Panc1 (cell line): ENCODE measurements around the gene CCT5. TPM values are rescaled to one million over a fixed set of nuclear protein-coding genes. Genes with fewer than 3 reads are reported as not detected.

ENCODE experiments used
- ATAC-seq: fragments of 200-7000 bp; cut with Tn5 transposase; 2 replicates; pipeline ENCODE4 v1.9.1; 2020; ENCODE audit warnings: mild to moderate bottlenecking, moderate library complexity
- Bru-seq: library from RNA; stranded (reverse); fragments of 400-500 nt; gene quantifications from one replicate; lab custom pipeline; 2021; lab: Mats Ljungman, UMichigan
- BruChase-seq, 2 experiments: library from RNA; stranded (reverse); fragments of 400-500 nt; gene quantifications; one replicate each; lab custom pipeline; 2021; lab: Mats Ljungman, UMichigan
- BruUV-seq: library from RNA; stranded (reverse); fragments of 400-500 nt; replicated peaks from 2 replicates; lab custom pipeline; 2021; lab: Mats Ljungman, UMichigan
- CTCF ChIA-PET: fragments of 300-600 bp; sonication (Branson Sonifier 250); formaldehyde crosslinking; loops from one replicate; lab custom pipeline; 2022; ENCODE audit warnings: antibody characterized with exemption; lab: Charles Lee
- POLR2A ChIA-PET: fragments of 300-600 bp; sonication (Branson Sonifier 250); formaldehyde crosslinking; loops from one replicate; lab custom pipeline; 2022; ENCODE audit warnings: antibody characterized with exemption; lab: Charles Lee
- DNase-seq: peaks from one replicate; pipeline ENCODE4 v3.0.0-alpha.2; 2010; ENCODE audit warnings: low read depth, low spot score
- H3K27ac ChIP-seq: 2 replicates; pipeline ENCODE4 v1.5.1; 2011; ENCODE audit warnings: mild to moderate bottlenecking, low read length, inconsistent platforms
- H3K27me3 ChIP-seq: fragments of 200-500 bp; sonication (Bioruptor generic); 2 replicates; pipeline ENCODE4 v1.6.0; 2014; ENCODE audit warnings: low read length, inconsistent platforms; ENCODE audit not compliant: control insufficient read depth, insufficient read depth
- H3K36me3 ChIP-seq: fragments of 200-500 bp; sonication (Bioruptor generic); 2 replicates; pipeline ENCODE4 v1.5.1; 2014; ENCODE audit warnings: inconsistent platforms, mild to moderate bottlenecking, low read length, moderate library complexity; ENCODE audit not compliant: control insufficient read depth, insufficient read depth
- H3K4me1 ChIP-seq: 2 replicates; pipeline ENCODE4 v1.5.1; 2011; ENCODE audit warnings: inconsistent platforms, mild to moderate bottlenecking, low read length, moderate library complexity; ENCODE audit not compliant: control insufficient read depth, insufficient read depth
- H3K4me3 ChIP-seq, 2 experiments: 2 replicates each; pipeline ENCODE4 v1.5.1; 2011 to 2012; ENCODE audit warnings: low read depth in 2 of 2, low read length in 2 of 2, mild to moderate bottlenecking in 2 of 2, inconsistent platforms in 1 of 2, moderate library complexity in 1 of 2
- H3K9me3 ChIP-seq: fragments of 200-500 bp; sonication (Bioruptor generic); 2 replicates; pipeline ENCODE4 v1.5.1; 2014; ENCODE audit warnings: low read depth, mild to moderate bottlenecking, inconsistent platforms, low read length, moderate library complexity; ENCODE audit not compliant: control insufficient read depth, insufficient read depth
- CTCF ChIP-seq: fragments of 450-650 bp; IDR thresholded peaks from 2 replicates; pipeline ENCODE4 v1.5.1; 2017; ENCODE audit warnings: mild to moderate bottlenecking
- POLR2AphosphoS5 ChIP-seq: IDR thresholded peaks from 2 replicates; pipeline ENCODE4 v1.6.1; 2012; ENCODE audit warnings: mild to moderate bottlenecking, low read depth, low read length, moderate library complexity
- REST ChIP-seq, 2 experiments: IDR thresholded peaks; 2 replicates each; pipeline ENCODE4 v1.6.1; 2011 to 2012; ENCODE audit warnings: low read depth in 2 of 2, control low read depth in 1 of 2, low read length in 1 of 2, mild to moderate bottlenecking in 1 of 2, moderate library complexity in 1 of 2; ENCODE audit not compliant: insufficient read depth in 1 of 2
- SIN3A ChIP-seq: IDR thresholded peaks from 2 replicates; pipeline ENCODE4 v1.6.1; 2012; ENCODE audit warnings: low read depth, mild to moderate bottlenecking, low read length, moderate library complexity, borderline replicate concordance; ENCODE audit not compliant: insufficient read depth
- TCF7L2 ChIP-seq: IDR thresholded peaks from 2 replicates; pipeline ENCODE4 v1.6.1; 2011; ENCODE audit warnings: mild to moderate bottlenecking, low read depth, low read length, inconsistent platforms
- in situ Hi-C: cut with HindIII; loops from 2 replicates; pipeline ENCODE4 v1.10.0; 2016; ENCODE audit warnings: low sequenced_read_pairs, low pct_unique_long_range_greater_than_20kb
- intact Hi-C: fragments of 100-400 bp; cut with micrococcal nuclease; formaldehyde crosslinking; loops from one replicate; pipeline ENCODE4 v1.10.0; 2022; ENCODE audit not compliant: unreplicated experiment
- long read RNA-seq: library from polyadenylated mRNA; unstranded; transcript quantifications from one replicate; pipeline ENCODE4 v2.0.0, GENCODE V29; 2021; ENCODE audit not compliant: unreplicated experiment
- polyA plus RNA-seq: library from polyadenylated mRNA; unstranded; fragments of >200 nt; gene quantifications from one replicate; pipeline ENCODE4 v1.2.1, GENCODE V29; 2012; ENCODE audit warnings: missing spikeins; ENCODE audit not compliant: insufficient read length
- total RNA-seq: library from RNA; stranded (reverse); gene quantifications from one replicate; pipeline ENCODE4 v1.2.1, GENCODE V29; 2021; ENCODE audit not compliant: unreplicated experiment

Gene CCT5
- 476 TPM for total RNA-seq
- polyA plus RNA-seq: 420 TPM
- percentile 98 among the genes with signal in this experiment for Bru-seq, nascent RNA
- percentile 98 among the genes with signal in this experiment for BruChase-seq, experiment 1, labeled RNA remaining after a 2-hour chase
- percentile 99 among the genes with signal in this experiment for BruChase-seq, experiment 2, labeled RNA remaining after a 6-hour chase
- long read RNA-seq, transcript CCT5-213 (10 exons, 1,728 nt): minor isoform, 8 of 1,455 reads
- long read RNA-seq, transcript CCT5-201 (11 exons, 3,675 nt): major isoform, 1,287 of 1,455 reads
- long read RNA-seq, transcript CCT5-210 (3 exons, 1,091 nt): minor isoform, 5 of 1,455 reads
- long read RNA-seq, partial matches to known transcripts: 101 of 1,455 reads
- long read RNA-seq, other reads (novel, unspliced or antisense): 49 of 1,455 reads

GRCh38 chr5:10249948-10250805 is at the start of gene CCT5:
CCT5 (plus strand) TSS chr5:10250280; CDS start chr5:10250341, 61 bp downstream.
- H3K27me3 ChIP-seq: no peaks in the 10 kb centered on the region
- intact Hi-C loops (no loop called here), in situ Hi-C loops (no loop called here)
- no peaks in the 10 kb centered on the region for H3K9me3 ChIP-seq
- peak; percentile 88 for ATAC-seq
- peak within 1 kb of the TSS; percentile 99 for H3K27ac ChIP-seq
- POLR2A ChIA-PET: no interaction called here
- CTCF ChIA-PET: no interaction called here
- peak within 1 kb of the TSS; percentile 85 to 94 for H3K4me3 ChIP-seq
- peaks cover 31% of the 10 kb centered on the region for H3K4me1 ChIP-seq
- BruUV-seq: TSS peak; percentile 74
- DNase-seq: peak; percentile 90
- TF ChIP-seq SIN3A (peak; percentile 48; the same call in 1 of the 2 replicates), REST (IDR thresholded peaks at IDR 0.05; ENCODE audit: insufficient read depth in 1 of 2, low read depth in 2 of 2, low read length in 1 of 2) (0 out of 4 replicates have a peak, but pooled peaks of 1 of the 2 experiments have one; percentile 32), POLR2AphosphoS5 (peak; percentile 93), TCF7L2 (no peak; the same call in 1 of the 2 replicates)
- H3K36me3 ChIP-seq: peaks cover 27% of the 10 kb centered on the region

- TF ChIP-seq TCF7L2: no peak
- TF ChIP-seq CTCF: peak; percentile 55
- Histone ChIP-seq H3K4me1 (no peaks in the 10 kb centered on the region), H3K27me3 (no peaks in the 10 kb centered on the region), H3K36me3 (no peaks in the 10 kb centered on the region), H3K9me3 (peaks cover 8% of the 10 kb centered on the region; the same call in 1 of the 2 replicates), H3K27ac (no peak overlapping the region), H3K4me3 (no peak overlapping the region)
- in situ Hi-C loops (no loop called here), intact Hi-C loops (no loop called here)
- BruUV-seq: no TSS peak
- no peak for ATAC-seq
- ChIA-PET CTCF (no interaction called here), POLR2A (no interaction called here)
- DNase-seq: no peak
These were observed 48.7 kb upstream of the CCT5 start for GRCh38 chr5:10201223-10201868.
